DMS153 treated with DMSO at 0.1 percent for 48 hours (cell line): Measurements from ENCODE around the gene PTEN.

ENCODE experiments used
- DNase-seq: peaks from one replicate; lab custom pipeline; 2025; ENCODE audit not compliant: unreplicated experiment; lab: John Stamatoyannopoulos, UW

PTEN gene

GRCh38 chr10:87974130-87974529 is 110.7 kb downstream of the PTEN start:
- no peak for DNase-seq

DNA sequence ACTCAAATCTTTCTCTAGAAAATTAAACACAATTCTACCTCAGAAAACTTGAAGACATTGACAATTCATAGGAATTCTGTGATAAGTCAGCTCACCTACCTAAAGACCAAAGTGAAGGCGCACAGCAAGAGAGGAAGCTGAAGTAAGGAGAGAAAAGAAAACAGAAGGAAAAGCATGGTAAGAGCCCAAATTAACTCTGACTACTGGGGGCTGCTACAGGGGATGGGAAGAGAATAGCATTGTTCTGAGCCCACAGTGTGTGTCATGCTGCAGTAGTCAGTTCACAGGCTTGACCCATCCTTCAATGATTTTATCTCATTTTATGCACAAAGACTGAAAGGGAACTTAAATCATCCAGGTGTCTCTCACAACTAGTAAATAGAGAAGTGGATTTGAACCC is 111.3 kb downstream of the PTEN start:
- DNase-seq = no peak

DNA sequence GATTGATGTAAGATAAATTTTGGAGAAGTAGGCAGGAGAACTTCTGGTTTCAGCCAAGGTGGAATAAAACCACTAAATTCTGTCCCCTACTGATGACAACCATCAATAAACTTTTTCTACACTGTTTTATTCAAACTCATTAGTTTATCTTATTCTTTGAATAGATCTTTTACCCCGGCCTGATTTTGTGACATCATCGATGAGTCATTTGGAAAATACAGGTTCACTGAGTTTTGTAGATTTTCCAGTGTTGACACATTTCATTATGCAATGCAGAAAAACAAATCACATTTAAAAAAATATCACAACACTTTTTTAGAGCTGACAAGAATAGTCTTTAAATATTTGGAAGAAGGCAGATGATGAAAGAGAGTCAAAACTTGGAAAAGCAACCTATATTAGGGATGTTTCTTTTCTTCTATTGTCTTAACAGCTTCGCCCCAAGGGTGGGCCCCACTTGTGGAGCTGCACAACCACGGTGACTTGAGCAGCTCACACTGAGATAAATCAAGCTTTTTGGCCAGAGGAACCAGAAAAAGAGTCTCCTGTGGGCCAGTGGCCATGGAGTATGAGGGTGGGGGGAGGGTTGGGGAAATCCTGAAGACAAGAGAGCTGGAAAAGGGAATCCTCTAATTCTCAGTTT is 112.8 kb downstream of the PTEN start:
- no peak for DNase-seq

DNA sequence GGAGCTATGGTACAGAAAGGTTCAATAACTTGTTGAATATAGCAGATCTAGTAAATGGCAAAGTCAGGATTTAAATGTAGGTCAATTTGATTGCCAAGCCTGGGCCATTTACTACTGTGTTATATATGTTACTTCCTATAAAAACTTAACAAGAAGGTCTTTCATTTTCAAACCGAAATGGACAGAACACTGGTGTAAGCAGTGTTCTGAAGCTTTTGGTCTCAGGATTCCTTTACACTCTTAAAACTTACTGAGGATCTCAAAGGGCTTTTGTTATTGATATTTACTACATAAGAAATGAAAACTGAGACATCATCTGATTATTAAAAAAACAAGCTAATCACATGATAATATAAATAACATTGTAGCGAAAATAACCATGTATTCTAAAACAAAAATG is 114.7 kb downstream of the PTEN start:
- DNase-seq = no peak

GRCh38 chr10:87979847-87980246 is 116.4 kb downstream of the PTEN start:
- no peak for DNase-seq

DNA sequence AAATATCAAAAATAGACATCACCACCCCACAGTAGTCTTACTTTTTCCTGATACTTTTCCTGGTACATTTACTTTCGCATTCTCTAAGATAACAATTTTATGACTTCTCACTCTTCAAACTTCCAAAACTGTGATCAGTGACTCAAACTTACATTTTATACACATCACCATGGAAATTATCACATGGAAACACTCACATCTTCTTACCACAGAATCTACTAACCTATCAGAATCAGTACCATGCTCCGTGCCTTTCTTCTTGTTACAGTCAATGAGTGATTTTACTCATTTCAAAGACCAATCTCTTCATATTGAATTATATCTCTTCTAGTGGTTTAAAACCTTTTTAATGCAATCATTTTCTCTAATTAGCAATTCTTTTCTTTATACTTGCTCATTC is 120.3 kb downstream of the PTEN start:
- DNase-seq = no peak

DNA sequence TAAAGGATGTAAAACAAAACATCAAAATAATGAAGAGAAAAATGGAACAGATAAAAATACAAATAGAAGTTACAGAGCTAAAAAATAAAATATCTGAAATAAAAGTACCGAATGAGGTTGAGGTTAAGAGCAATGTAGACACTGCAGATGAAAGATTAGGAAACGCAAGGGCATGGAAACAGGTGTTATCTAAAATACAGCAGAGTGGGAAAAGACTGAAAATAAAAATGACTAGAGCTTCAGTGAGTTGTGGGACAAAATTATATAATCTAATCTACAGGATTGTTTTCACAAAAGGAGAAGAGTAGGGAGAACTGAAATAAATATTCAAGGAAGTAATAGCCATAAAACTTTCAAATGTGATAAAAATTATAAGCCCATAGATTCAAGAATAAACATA is 123.8 kb downstream of the PTEN start:
- no peak for DNase-seq

DNA sequence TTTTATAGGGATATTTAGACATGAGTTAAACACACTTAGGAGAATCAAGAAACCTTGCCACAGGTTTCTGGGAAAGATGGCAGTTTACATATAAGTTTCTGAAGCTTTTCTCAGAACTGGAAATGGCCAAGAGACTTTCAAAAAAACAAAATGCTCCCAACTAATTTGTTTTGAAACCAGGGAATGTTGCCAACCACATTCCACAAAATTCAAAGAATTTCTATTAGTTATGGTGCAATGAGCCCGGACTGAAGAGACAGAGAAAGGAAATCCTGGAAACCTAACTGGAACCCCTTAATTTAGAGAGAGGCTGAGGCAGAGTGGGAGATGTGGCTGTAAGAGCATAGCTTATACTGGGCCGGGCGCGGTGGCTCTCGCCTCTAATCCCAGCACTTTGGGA is 128.5 kb downstream of the PTEN start:
- no peak for DNase-seq

DNA sequence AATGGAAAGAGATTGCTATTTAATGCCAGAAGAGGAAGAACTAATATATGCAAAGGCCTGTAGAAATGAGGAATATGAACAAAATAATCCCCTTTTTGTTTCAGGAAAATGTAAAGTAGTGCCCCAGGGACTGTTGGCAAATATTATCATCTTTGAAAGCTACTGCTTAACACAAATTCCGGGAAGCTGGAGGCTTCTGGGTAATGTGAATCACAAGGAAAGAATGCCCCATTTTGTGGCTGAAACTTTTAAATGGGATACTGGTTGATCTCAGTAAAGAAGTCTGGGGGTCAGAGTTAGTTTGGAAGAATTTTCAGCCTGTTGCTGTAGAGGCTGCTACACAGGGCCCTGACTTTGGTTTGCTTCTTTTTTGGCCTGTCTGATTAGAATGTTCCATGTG is 141.0 kb downstream of the PTEN start:
- no peak for DNase-seq

GRCh38 chr10:88006261-88006660 is 142.8 kb downstream of the PTEN start:
- no peak for DNase-seq

DNA sequence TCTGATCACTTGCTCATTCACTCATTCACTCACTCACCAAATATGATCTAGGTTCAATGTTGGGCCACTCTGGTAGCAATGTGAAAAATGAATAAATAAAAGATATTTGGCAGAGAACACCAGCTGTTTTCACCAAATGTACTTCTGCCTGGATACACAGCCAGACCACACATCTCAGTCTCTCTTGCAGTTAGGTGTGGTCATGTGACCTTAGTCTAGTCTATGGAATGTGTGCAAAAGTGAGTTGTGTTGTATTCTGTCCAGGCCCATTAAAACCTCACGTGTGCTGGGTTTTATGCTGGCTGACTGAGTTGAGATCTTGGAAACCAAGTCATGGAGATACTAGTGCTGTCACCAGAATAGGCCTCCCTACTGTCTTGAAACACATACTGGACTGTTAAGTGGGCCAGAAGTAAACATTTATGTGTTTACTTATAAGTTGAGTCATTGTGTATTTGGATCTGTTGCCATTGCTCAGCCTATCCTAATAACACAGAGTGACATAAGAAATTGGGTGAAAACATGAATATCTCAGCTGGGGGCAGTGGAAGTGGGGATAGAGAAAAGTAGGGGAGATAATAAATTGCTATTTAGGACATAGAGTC is 145.5 kb downstream of the PTEN start:
- no peak for DNase-seq

GRCh38 chr10:88012641-88013040 is 149.2 kb downstream of the PTEN start:
- DNase-seq = no peak

DNA sequence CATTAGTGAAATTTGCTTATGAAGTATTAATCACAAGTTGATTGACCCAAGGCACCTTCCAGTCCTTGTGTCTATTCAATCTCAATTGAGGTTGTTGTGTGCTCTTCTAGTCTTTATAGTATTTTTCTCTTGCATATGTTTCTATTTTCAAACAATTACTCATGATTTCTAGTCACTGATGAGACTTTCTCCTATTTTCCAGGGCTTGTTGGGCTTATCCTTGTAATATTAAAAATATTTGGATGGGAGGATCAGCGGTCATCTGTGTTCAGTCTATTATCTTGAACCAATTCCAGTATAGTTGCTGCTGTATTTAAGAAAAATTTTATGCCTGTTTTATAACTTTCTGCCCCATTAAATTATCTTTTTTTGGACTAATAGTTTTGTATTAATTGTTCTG is 154.4 kb downstream of the PTEN start:
- no peak for DNase-seq

GRCh38 chr10:88019753-88020152 is 156.3 kb downstream of the PTEN start:
- DNase-seq = no peak
